ENCODE data around the gene PTTG1. TPM values are rescaled to one million over a fixed set of nuclear protein-coding genes. Genes with fewer than 3 reads are reported as not detected.

PTTG1 gene
- polyA plus RNA-seq, 1 donor (not counting 4 experiments of a cell fraction or from before 2014, with no cell fraction given): 112 TPM

GRCh38 chr5:160473681-160474080 is 52.0 kb downstream of the PTTG1 start:
- Histone ChIP-seq H3K36me3 (ENCODE audit: control insufficient read depth in 2 of 2, extremely low read depth in 1 of 2, insufficient read depth in 2 of 2, low read length in 2 of 2) (no peaks in the 10 kb centered on the region), H3K9ac (ENCODE audit: control insufficient read depth, extremely low read depth, insufficient read depth, low read length) (no peak overlapping the region), H3K27me3 (ENCODE audit: control insufficient read depth, extremely low read depth, insufficient read depth, low read length) (no peaks in the 10 kb centered on the region), H3K9me1 (ENCODE audit: control insufficient read depth, extremely low read depth, insufficient read depth, low read length) (no peaks in the 10 kb centered on the region), H3K4me2 (ENCODE audit: control insufficient read depth, extremely low read depth, insufficient read depth, low read depth, low read length) (no peak overlapping the region), H3K27ac (ENCODE audit: control insufficient read depth, insufficient read depth, low read length) (no peak overlapping the region), H2AFZ (ENCODE audit: control insufficient read depth, low read length) (no peak overlapping the region), H3K79me2 (ENCODE audit: control insufficient read depth, insufficient read depth, low read length) (no peaks in the 10 kb centered on the region), H3K4me3 (ENCODE audit: control insufficient read depth in 2 of 3, extremely low read depth in 1 of 3, insufficient read depth in 2 of 3, low read depth in 1 of 3, low read length in 3 of 3) (no peak overlapping the region), H3K4me1 (ENCODE audit: control insufficient read depth, extremely low read depth, insufficient read depth, low read length) (no peaks in the 10 kb centered on the region), H4K20me1 (ENCODE audit: control insufficient read depth, extremely low read depth, insufficient read depth, low read length) (no peaks in the 10 kb centered on the region), H3K9me3 (ENCODE audit: control insufficient read depth, low read depth, low read length) (no peaks in the 10 kb centered on the region)
- dilution Hi-C loops (cut with MboI; ENCODE audit: extremely low pct_ligation_motif_present, low sequenced_read_pairs): no loop called here
- DNase-seq (ENCODE audit: low read depth, low spot score): no peak
- no peak for FAIRE-seq
- TF ChIP-seq CTCF (optimal IDR thresholded peaks at IDR 0.05 in 1 of 3, IDR thresholded peaks at IDR 0.05 in 1 of 3, conservative IDR thresholded peaks at IDR 0.05 in 1 of 3; ENCODE audit: extremely low read depth in 1 of 3, insufficient read depth in 2 of 3, low read length in 3 of 3) (no peak), EZH2 (IDR thresholded peaks at IDR 0.05; ENCODE audit: low read length) (no peak)

- Histone ChIP-seq H3K9me1 (ENCODE audit: control insufficient read depth, extremely low read depth, insufficient read depth, low read length) (no peaks in the 10 kb centered on the region), H3K4me3 (ENCODE audit: control insufficient read depth in 2 of 3, extremely low read depth in 1 of 3, insufficient read depth in 2 of 3, low read depth in 1 of 3, low read length in 3 of 3) (no peak overlapping the region), H3K27ac (ENCODE audit: control insufficient read depth, insufficient read depth, low read length) (no peak overlapping the region), H4K20me1 (ENCODE audit: control insufficient read depth, extremely low read depth, insufficient read depth, low read length) (no peaks in the 10 kb centered on the region), H3K9me3 (ENCODE audit: control insufficient read depth, low read depth, low read length) (no peaks in the 10 kb centered on the region), H3K4me2 (ENCODE audit: control insufficient read depth, extremely low read depth, insufficient read depth, low read depth, low read length) (no peak overlapping the region), H3K79me2 (ENCODE audit: control insufficient read depth, insufficient read depth, low read length) (no peaks in the 10 kb centered on the region), H3K4me1 (ENCODE audit: control insufficient read depth, extremely low read depth, insufficient read depth, low read length) (no peaks in the 10 kb centered on the region), H2AFZ (ENCODE audit: control insufficient read depth, low read length) (no peak overlapping the region), H3K36me3 (ENCODE audit: control insufficient read depth in 2 of 2, extremely low read depth in 1 of 2, insufficient read depth in 2 of 2, low read length in 2 of 2) (no peaks in the 10 kb centered on the region), H3K9ac (ENCODE audit: control insufficient read depth, extremely low read depth, insufficient read depth, low read length) (no peak overlapping the region), H3K27me3 (ENCODE audit: control insufficient read depth, extremely low read depth, insufficient read depth, low read length) (no peaks in the 10 kb centered on the region)
- DNase-seq (ENCODE audit: low read depth, low spot score): no peak
- dilution Hi-C loops (cut with MboI; ENCODE audit: extremely low pct_ligation_motif_present, low sequenced_read_pairs): no loop called here
- FAIRE-seq: no peak
- TF ChIP-seq EZH2 (IDR thresholded peaks at IDR 0.05; ENCODE audit: low read length) (no peak), CTCF (optimal IDR thresholded peaks at IDR 0.05 in 1 of 3, IDR thresholded peaks at IDR 0.05 in 1 of 3, conservative IDR thresholded peaks at IDR 0.05 in 1 of 3; ENCODE audit: extremely low read depth in 1 of 3, insufficient read depth in 2 of 3, low read length in 3 of 3) (no peak)
These were observed 52.4 kb downstream of the PTTG1 start for GRCh38 chr5:160474084-160474483.
